ENCODE results near the gene SLC48A1.
A peak's percentile ranks its signal among the peaks of the same experiment; 100 is the strongest.

SLC48A1 gene

GRCh38 chr12:47773062-47773857 is at the start of gene SLC48A1:
TSS of gene SLC48A1 (plus strand) at chr12:47773238. CDS start at chr12:47773305, 67 bp downstream.
- DNase-seq (ENCODE audit: low read depth), result no peak
- TF ChIP-seq CTCF (conservative IDR thresholded peaks at IDR 0.05; ENCODE audit: low read depth, low read length), result peak; percentile 33
- H3K4me3 ChIP-seq (ENCODE audit: low read length), result peak within 1 kb of the TSS; percentile 62

GRCh38 chr12:47725091-47725772 is 47.8 kb upstream of the SLC48A1 start, which contains the start of gene ENDOU:
TSS of gene ENDOU (minus strand) at chr12:47725490. CDS start at chr12:47725413, 77 bp downstream.
- DNase-seq (ENCODE audit: low read depth), result no peak
- TF ChIP-seq CTCF (conservative IDR thresholded peaks at IDR 0.05; ENCODE audit: low read depth, low read length), result no peak
- H3K4me3 ChIP-seq (ENCODE audit: low read length), result no peak within 1 kb of the TSS

- peak; percentile 36 for DNase-seq (ENCODE audit: low read depth)
- no peak for TF ChIP-seq CTCF (conservative IDR thresholded peaks at IDR 0.05; ENCODE audit: low read depth, low read length)
- no peak overlapping the region for H3K4me3 ChIP-seq (ENCODE audit: low read length)
Measured at GRCh38 chr12:47725893-47726292, 47.1 kb upstream of the SLC48A1 start.

- H3K4me3 ChIP-seq (ENCODE audit: low read length), result no peak overlapping the region
- TF ChIP-seq CTCF (conservative IDR thresholded peaks at IDR 0.05; ENCODE audit: low read depth, low read length), result no peak
- no peak for DNase-seq (ENCODE audit: low read depth)
Measured at GRCh38 chr12:47729233-47729632, 43.8 kb upstream of the SLC48A1 start.

GRCh38 chr12:47730341-47730744 is 42.7 kb upstream of the SLC48A1 start:
- H3K4me3 ChIP-seq (ENCODE audit: low read length), result no peak overlapping the region
- no peak for DNase-seq (ENCODE audit: low read depth)
- TF ChIP-seq CTCF (conservative IDR thresholded peaks at IDR 0.05; ENCODE audit: low read depth, low read length), result no peak

- H3K4me3 ChIP-seq (ENCODE audit: low read length), result no peak overlapping the region
- no peak for TF ChIP-seq CTCF (conservative IDR thresholded peaks at IDR 0.05; ENCODE audit: low read depth, low read length)
- DNase-seq (ENCODE audit: low read depth), result no peak
Measured at GRCh38 chr12:47731723-47732122, 41.3 kb upstream of the SLC48A1 start.

Data from retinal pigment epithelial cell (primary cell).